Activated T-helper 9 cell treated with anti-CD3 and anti-CD28 coated beads, Interleukin-2, amount 50 U/mL, for 16 hours (primary cell): ENCODE data around the gene EXOC6.

ENCODE experiments used
- DNase-seq: peaks from one replicate; pipeline ENCODE4 v3.0.0-alpha.2; 2020; ENCODE audit warnings: low read depth

Gene EXOC6

DNA sequence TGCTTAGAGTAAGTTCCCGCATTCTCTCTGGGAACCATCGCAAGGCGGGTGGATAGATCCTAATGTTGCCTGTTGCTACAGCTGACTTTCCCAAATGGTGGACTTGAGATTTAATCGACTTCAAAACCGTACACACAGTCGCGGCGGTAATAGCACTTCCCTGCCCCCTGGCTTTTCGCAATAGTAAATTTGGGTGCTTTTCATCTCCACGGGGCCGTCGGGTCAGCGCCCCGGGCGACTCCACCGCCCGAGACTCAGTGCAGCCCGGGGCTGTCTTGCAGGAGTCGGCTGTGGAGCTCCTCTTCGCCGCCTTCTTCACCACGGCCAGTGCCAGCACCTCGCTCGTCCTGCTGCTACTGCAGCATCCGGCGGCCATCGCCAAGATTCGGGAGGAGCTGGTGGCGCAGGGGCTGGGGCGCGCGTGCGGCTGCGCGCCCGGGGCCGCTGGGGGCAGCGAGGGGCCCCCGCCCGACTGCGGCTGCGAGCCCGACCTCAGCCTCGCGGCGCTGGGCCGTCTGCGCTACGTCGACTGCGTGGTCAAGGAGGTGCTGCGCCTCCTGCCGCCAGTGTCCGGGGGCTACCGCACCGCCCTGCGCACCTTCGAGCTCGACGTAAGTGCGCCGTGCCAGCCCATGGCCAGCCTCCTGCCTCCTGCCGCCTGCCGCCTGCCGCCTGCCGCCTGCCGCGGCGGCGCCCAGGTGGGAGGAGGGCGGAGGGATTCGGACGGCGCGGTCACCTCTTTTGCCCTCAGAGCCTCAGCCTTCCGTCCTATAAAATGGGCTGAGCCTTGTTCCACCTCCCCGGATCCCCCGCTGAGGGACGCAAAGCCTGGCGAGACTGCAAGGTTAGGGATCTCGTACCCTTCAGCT is 217.6 kb downstream of the EXOC6 start:
- DNase-seq = no peak

DNA sequence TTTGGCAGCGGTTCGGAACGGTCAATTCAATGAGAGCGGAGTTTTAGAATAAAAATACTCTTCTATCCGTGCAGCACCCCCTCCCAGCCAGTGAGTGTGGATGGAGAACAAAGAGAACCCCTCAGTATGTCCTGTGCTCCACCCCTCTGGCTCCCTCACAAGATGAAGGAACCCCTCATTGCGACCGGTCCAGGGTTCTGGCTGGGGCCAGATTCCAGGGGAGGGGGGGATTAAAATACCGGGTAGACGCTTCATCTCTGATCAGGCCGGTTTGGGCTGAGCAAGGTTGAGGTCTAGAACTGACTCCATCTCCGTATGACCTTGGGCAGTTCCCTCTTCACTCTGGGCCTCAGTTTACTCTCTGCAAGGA is 218.2 kb downstream of the EXOC6 start:
- no peak for DNase-seq

DNA sequence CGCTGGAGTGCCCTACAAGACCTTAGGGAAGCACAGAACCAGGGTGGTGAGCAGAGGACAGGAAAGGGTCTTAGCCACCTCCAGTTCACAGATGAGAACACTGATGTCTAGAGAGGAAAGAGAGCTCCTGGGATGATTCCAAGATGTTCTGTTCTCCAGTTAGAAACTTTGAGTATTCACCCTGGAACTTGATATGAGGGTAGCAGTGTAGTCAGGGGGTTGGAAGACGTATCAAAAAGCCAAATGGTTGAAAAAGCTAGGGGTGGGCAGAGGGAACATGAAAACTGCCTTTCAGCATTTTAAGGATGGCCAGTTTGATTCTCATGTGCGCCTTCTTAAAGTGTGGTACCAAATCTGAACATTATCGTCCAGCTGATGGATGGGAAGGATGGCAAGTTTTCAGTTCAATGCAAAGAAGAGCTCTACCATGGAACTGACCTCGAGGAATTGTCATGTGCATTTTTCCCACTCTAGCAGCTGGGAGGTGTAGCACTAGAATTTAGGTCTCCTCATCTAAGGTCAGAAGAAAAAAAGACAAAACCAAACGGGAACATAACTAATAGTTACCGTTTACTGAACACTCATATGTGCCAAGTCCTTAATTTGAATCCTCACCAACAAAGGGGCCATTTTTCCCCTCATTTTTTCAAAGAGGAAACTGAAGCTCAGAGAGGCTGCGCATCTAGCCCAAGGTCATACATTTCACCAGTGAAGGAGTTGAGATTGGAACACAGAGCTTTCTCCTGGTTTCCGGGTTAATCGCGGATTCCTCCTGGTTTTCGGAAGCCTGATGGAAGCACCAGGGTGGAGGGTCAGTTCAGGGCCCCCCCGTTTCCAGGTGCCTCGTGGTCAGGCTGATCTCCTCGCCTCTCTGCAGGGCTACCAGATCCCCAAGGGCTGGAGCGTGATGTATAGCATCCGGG is 219.4 kb downstream of the EXOC6 start:
- DNase-seq = no peak

DNA sequence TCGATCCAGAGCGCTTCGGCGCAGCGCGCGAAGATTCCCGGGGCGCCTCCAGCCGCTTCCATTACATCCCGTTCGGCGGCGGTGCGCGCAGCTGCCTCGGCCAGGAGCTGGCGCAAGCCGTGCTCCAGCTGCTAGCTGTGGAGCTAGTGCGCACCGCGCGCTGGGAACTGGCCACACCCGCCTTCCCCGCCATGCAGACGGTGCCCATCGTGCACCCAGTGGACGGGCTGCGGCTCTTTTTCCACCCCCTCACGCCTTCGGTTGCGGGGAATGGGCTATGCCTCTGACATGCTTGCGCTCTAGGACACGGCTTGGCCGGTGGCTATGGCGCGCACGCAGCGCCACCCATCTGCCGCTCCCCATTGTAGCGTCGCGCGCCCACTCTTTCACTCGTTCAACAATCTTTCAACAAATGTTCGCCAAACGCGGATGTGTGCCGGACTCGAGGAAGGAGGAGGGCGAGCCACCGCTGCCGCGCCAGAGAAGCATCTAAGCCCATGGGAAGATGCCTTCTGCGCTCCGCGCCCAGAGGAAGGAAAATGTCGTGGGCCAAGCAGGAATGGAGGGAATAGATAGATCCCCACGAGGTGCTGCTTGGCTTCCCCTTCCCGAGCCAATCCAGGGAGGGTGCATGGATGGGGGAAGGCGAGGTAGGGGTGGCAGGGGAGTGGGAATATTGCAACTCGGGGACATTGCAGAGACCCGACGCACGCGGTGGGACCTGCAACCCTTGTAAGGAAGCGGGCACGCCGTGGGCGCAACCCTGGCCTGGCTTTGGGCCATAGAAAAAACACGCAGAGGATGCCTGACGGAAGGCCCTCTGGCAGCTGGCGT is 220.3 kb downstream of the EXOC6 start:
- no peak for DNase-seq

DNA sequence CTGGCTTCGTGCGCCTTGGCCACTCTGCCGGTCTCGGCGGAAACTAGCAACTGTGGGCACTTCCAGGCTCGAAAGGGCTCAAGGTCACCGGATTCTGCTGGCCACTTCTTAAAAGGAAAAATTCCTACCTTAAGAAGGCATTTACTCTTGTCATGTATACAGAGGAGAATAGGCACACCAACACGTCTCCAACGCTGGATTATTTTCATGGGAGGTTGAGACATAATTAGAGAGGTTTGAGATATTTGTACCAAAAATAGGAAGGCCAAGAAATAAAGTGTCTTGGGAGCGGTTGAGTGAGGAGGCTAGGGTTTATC is 220.9 kb downstream of the EXOC6 start:
- no peak for DNase-seq

DNA sequence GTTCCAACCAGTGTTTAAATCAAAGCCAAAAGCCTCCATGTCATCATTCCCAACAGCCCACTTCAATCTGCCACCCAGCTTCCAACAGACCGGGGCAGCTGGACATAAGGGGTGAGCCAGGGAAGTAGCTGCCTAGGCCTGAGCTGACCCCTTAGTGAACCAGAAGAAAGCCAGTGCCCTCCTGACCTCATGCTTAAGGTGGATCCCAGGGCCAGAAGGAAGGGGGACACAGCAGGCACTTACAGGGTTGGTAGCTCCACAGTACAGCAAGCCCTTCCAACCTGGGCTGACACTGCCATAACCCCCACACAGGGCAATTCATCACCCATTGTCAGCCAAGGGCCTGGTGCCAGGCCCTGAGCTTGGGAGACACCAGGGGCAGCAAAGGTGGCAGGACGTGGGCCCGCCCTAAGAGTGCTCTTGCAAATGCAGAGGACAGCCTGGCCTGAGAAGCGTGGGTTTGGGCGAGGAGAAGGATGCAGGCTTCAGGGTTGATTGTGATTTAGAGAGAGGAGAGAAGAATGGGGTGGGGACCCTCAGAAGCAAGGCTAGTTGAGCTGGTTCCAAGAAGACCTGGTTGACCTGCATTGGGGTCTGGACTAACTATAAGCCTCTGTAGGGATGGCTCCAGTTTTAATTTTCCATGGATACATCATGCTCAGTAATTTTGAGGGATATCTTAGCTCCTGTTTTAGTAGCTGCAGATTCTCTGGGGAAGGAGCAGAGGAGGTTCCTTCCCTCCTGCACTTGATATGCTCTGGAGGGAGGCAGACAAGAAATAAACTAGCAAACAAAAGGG is 222.3 kb downstream of the EXOC6 start:
- DNase-seq = no peak

DNA sequence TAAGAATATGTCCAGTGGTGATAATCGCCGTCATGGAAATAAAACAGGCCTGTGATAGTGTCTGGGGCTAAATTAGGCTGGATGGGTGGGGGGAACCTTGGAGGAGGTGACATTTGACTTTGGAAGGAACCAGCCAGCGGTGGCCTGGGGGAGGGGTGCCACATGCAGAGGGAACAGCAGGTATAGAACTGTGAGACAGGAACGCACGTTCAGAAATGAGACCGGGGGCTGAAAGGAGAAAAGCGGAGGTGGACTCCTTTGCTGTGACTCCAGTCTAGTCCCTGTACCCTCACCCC is 222.8 kb downstream of the EXOC6 start:
- DNase-seq = no peak

DNA sequence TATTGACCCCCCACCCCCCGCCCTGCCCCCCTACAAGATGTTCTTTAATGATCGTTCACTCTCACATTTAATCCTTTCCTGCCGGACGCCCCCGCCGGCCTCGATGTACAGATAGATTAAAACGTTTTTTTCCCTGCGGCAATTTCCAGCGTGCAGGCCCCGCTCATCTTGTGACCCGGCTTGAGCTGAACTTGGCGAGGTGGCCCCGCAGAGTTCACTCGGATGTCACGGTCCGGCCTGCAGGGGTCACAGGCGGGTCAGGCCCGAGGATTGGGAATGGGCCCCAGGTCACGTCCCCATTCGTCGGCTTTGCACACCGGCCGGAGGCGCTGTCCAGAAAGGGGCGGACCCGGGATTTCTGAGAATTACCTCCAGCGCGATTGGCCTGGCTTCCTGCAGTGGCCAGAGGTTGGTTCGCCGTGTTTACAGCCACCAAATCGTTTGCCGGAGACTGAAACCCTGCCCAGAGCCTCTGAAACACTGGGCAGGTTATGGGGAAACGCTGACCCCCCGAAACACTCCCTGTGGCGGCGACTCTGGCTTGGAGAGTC is 223.4 kb downstream of the EXOC6 start:
- DNase-seq = no peak

DNA sequence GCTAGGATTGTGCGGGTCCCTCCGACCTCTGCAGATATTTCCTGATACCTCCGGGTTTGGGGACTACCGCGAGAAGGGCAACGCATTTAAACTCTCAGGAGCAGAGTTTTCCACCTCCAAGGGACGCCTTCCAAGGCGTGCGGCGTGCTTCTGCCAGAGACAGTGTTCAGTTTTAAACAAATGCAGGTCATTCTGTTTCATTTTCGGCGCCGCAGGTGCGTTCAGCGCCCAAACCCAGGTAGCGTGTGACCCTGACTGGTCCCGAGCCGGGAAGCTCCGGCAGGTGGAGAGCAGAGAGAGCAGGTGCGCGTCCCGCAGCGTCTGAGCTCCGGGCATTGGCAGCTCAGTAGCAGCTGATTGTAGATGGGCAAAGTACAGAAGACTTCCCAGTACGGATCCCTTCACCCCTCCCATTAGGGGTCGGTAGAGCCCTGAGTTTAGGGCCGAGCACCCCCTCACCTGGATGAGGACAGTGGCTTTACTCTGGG is 223.9 kb downstream of the EXOC6 start:
- DNase-seq = no peak

DNA sequence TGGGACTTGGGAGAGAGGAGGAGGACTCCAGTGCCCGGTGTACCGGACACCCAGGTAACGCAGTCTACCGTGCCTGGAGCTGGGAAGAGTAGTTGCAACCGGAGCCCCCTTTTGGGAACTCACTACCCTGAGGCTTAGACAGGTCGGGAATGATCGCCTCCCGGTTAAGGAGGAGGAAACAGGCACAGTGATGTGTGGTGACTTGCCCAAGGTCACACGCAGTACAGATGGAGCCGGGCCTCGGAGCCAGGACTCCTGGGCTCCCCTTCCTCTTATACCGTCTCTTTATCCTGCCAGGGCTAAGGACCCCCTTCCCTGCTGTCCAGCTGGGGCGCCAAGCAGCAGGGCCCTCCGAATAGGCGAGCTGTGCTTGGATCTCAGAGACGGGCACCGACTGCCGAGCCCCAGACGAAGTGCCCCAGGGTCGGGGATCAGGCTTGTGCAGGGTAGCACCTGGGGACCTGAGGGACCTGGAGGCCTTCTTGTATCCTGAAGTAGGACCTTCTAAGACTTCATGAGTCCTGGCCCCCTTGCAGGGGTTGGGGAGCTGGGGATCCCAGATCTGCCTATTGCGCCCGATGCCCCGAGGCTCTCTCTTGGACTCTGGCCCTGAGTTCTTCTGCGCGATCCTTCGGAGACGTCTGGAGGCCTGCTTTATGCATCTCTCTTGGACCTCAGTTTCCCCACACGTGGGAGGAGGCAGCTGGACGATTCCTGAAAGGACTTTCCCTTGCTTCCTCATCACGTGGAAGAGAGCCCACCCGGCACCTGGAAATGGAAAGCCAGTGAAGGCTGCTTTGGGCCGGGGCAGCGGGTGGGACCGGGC is 224.6 kb downstream of the EXOC6 start:
- no peak for DNase-seq

DNA sequence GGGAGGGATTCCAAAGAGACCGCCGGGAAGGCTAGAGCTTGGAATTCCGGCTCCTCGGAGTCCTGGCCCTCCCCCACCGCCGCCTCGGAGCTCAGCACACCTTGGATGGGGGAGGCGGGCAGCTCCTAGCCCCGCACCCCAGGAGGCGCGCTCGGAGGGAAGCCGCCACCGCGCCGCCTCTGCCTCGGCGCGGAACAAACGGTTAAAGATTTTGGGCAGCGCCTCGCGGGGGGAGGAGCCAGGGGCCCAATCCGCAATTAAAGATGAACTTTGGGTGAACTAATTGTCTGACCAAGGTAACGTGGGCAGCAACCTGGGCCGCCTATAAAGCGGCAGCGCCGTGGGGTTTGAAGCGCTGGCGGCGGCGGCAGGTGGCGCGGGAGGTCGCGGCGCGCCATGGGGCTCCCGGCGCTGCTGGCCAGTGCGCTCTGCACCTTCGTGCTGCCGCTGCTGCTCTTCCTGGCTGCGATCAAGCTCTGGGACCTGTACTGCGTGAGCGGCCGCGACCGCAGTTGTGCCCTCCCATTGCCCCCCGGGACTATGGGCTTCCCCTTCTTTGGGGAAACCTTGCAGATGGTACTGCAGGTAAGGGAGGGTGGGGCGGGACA is 225.3 kb downstream of the EXOC6 start, which contains the start of gene CYP26A1:
CYP26A1 (plus strand) TSS at position 355 of the 608 bp plus-strand sequence; CDS start at position 397, 42 bp downstream.
- no peak for DNase-seq

DNA sequence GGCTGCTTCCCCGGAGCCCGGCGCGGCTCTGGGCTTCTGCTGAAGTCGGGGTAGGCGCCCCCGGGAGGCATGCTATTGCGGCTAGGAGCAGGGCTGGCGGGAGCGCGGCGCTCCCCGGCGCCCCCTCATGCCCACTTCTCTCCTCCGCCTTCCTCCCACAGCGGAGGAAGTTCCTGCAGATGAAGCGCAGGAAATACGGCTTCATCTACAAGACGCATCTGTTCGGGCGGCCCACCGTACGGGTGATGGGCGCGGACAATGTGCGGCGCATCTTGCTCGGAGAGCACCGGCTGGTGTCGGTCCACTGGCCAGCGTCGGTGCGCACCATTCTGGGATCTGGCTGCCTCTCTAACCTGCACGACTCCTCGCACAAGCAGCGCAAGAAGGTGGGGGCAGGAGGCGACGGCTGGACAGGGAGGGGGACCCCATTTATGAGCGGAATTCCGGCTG is 225.9 kb downstream of the EXOC6 start:
- no peak for DNase-seq

DNA sequence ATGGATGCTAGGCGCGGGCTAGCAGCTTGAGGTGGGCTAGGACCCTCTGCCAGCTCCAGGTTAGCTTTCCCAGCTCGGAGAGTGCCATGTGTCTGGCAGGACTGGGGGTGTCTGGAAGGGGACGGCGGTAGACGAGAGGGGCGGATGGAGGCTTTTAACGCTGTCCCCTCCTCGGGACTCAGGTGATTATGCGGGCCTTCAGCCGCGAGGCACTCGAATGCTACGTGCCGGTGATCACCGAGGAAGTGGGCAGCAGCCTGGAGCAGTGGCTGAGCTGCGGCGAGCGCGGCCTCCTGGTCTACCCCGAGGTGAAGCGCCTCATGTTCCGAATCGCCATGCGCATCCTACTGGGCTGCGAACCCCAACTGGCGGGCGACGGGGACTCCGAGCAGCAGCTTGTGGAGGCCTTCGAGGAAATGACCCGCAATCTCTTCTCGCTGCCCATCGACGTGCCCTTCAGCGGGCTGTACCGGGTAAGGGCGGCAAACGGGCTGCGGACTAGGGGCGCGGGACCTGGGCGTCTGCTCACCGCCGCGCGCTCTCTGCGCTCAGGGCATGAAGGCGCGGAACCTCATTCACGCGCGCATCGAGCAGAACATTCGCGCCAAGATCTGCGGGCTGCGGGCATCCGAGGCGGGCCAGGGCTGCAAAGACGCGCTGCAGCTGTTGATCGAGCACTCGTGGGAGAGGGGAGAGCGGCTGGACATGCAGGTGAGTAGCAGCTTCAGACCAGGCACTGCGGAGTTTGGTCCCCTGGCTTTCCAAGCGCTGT is 226.5 kb downstream of the EXOC6 start:
- no peak for DNase-seq

DNA sequence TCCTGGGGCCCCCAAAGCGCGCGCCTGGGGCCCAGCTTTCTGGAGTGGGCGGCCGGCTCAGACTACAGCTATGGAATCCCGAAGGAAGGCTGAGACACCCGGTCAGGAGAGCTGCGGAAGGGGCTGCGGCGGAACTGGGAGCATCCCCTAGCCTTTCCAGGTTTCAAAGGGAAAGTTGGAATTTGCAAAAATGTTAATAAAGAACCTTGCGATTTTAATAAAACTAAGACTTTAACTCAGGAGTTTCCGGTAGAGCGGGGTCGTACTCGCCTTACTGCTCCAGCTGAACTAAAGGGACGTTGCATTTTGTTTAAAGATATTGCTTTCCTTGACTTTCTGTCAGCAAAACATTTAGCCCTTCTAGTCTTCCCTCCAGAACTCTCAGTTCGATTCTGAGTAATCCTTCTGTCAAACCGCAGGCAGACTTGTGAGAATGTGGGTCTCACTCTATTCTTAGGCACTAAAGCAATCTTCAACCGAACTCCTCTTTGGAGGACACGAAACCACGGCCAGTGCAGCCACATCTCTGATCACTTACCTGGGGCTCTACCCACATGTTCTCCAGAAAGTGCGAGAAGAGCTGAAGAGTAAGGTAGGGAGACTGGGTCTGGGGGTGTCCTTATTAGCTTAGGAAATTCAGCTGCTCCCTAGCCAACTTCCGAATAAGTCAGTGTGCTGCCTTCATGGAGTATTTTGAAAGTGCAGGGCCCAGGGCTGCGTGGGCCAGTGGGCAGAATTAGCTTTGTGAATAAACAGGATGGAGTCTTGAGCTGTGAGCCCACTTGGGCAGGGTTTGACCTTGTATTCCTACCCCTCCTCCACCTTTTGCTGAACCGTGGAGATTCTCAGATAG is 227.3 kb downstream of the EXOC6 start:
- no peak for DNase-seq

DNA sequence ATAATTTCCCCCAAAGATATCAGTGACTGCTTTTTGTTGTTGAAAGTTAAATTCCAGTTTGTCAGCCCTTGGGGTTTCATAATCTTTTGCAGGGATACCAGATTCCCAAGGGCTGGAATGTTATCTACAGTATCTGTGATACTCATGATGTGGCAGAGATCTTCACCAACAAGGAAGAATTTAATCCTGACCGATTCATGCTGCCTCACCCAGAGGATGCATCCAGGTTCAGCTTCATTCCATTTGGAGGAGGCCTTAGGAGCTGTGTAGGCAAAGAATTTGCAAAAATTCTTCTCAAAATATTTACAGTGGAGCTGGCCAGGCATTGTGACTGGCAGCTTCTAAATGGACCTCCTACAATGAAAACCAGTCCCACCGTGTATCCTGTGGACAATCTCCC is 228.6 kb downstream of the EXOC6 start:
- DNase-seq = no peak

DNA sequence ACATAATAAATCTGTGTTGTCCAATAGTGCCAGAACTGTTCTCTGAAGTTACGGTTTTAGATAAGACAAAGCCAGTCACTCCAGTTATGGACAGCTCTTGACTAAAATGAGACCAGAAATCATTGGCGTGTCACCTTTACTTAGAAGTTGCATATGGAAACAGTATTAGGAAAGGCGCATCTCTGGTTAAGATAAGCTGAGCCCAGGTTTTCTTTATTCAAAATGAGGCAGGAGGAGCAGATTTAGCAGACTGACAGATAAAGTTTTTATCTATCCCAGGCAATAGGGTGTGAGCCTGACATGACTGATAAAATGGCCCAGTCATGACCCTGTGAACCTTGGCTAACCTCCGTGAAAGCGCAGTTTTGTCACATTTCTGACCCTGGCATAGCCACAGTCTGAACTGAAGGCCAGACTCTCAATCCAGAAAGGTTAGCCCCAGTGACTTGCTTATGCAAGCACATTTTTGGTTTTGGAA is 229.6 kb downstream of the EXOC6 start:
- no peak for DNase-seq

DNA sequence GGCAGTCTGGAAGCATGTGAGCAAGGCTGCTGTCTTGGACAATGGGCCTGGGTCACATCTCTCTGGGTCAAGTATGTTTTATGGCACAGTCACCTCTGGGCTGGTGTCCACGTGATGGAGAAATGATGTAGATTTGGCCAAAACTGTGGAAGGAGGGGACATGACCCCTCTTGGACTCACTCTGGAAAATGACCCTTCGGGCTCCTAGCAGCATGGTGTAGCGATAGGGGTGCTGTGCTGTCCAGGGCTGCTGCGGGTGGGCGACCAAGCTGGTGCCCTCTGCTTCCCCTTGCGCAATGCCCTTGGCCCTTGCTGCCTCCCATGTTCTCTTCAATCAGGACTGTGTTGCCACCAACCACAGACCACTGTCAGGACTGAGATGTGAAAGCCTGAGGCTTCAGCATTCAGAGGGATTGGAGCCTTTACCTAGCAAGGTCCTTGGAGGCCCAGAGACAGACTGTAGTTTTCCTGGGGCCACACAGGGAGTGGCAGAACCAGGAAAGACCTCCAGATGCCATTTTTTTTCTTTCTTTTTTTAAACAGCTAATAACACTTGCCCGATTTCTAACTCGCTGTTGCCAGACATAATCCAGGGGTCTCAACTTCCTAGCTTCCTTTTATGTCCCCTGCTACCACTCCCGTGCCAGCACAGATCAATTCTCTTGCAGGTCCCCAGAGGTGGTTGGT is 231.5 kb downstream of the EXOC6 start:
- no peak for DNase-seq
